ENCODE results near the gene GUCD1. TPM values are rescaled to one million over a fixed set of nuclear protein-coding genes. Genes with fewer than 3 reads are reported as not detected.

GUCD1 gene
- total RNA-seq, 2 experiments from 2014 or later: 123 to 137 TPM

- H3K9me3 Mint-ChIP-seq: no peaks in the 10 kb centered on the region
- peaks cover 15% of the 10 kb centered on the region for H3K4me1 Mint-ChIP-seq
- ChIA-PET CTCF (interaction anchor here (0.7 kb wide), 1 partner anchor 84 kb away, joined by 4 read pairs; no protein-coding TSS in a partner anchor), POLR2A (no interaction called here)
- H3K4me3 Mint-ChIP-seq: no peak overlapping the region
- no peaks in the 10 kb centered on the region for H3K36me3 Mint-ChIP-seq (ENCODE audit: low read depth)
- peaks cover 12% of the 10 kb centered on the region for H3K27me3 Mint-ChIP-seq
- H3K27ac Mint-ChIP-seq: no peak overlapping the region
- no peak for DNase-seq
Measured at GRCh38 chr22:24512043-24512442, 42.9 kb downstream of the GUCD1 start.

- no peak for DNase-seq
- Mint-ChIP-seq H3K36me3 (ENCODE audit: low read depth) (no peaks in the 10 kb centered on the region), H3K4me1 (peaks cover 19% of the 10 kb centered on the region), H3K27ac (no peak overlapping the region), H3K27me3 (peaks cover 12% of the 10 kb centered on the region), H3K4me3 (no peak overlapping the region), H3K9me3 (no peaks in the 10 kb centered on the region)
- POLR2A ChIA-PET: no interaction called here
- CTCF ChIA-PET: interaction anchor here (1.0 kb wide), 1 partner anchor 11 kb away, joined by 3 read pairs; no protein-coding TSS in a partner anchor
Measured at GRCh38 chr22:24510637-24511625, 44.0 kb downstream of the GUCD1 start.

- DNase-seq: no peak
- ChIA-PET CTCF (interaction anchor here (1.0 to 1.2 kb wide), 2 partner anchors 11 to 177 kb away, joined by 3 to 7 read pairs; no protein-coding TSS in a partner anchor), POLR2A (no interaction called here)
- Mint-ChIP-seq H3K4me1 (peaks cover 23% of the 10 kb centered on the region), H3K9me3 (no peaks in the 10 kb centered on the region), H3K36me3 (ENCODE audit: low read depth) (no peaks in the 10 kb centered on the region), H3K27ac (no peak overlapping the region), H3K27me3 (peaks cover 10% of the 10 kb centered on the region), H3K4me3 (no peak overlapping the region)
Measured at GRCh38 chr22:24507716-24508115, 47.2 kb downstream of the GUCD1 start.

GRCh38 chr22:24506802-24507438, 48.0 kb downstream of the GUCD1 start:
- Mint-ChIP-seq H3K27me3 (peaks cover 10% of the 10 kb centered on the region), H3K36me3 (ENCODE audit: low read depth) (no peaks in the 10 kb centered on the region), H3K4me3 (no peak overlapping the region), H3K9me3 (no peaks in the 10 kb centered on the region), H3K27ac (no peak overlapping the region), H3K4me1 (peaks cover 20% of the 10 kb centered on the region)
- ChIA-PET CTCF (interaction anchor here (1.0 to 1.2 kb wide), 3 partner anchors 10 to 176 kb away, joined by 3 to 7 read pairs (median 3); no protein-coding TSS in a partner anchor), POLR2A (no interaction called here)
- DNase-seq: no peak

GRCh38 chr22:24504956-24505736, 49.8 kb downstream of the GUCD1 start:
- Mint-ChIP-seq H3K4me3 (no peak overlapping the region), H3K9me3 (no peaks in the 10 kb centered on the region), H3K27me3 (peaks cover 14% of the 10 kb centered on the region), H3K27ac (no peak overlapping the region), H3K4me1 (peaks cover 8% of the 10 kb centered on the region), H3K36me3 (ENCODE audit: low read depth) (no peaks in the 10 kb centered on the region)
- ChIA-PET CTCF (interaction anchor here (1.0 to 2.1 kb wide), 3 partner anchors 8 to 84 kb away, joined by 3 to 5 read pairs (median 5); no protein-coding TSS in a partner anchor), POLR2A (no interaction called here)
- no peak for DNase-seq

GRCh38 chr22:24504540-24504939, 50.4 kb downstream of the GUCD1 start:
- Mint-ChIP-seq H3K27ac (no peak overlapping the region), H3K4me3 (no peak overlapping the region), H3K36me3 (ENCODE audit: low read depth) (no peaks in the 10 kb centered on the region), H3K9me3 (no peaks in the 10 kb centered on the region), H3K27me3 (peaks cover 9% of the 10 kb centered on the region), H3K4me1 (peaks cover 8% of the 10 kb centered on the region)
- ChIA-PET POLR2A (no interaction called here), CTCF (interaction anchor here (1.0 to 2.1 kb wide), 4 partner anchors 8 to 83 kb away, joined by 3 to 7 read pairs (median 5); no protein-coding TSS in a partner anchor)
- no peak for DNase-seq

GRCh38 chr22:24503843-24504338, 51.0 kb downstream of the GUCD1 start:
- Mint-ChIP-seq H3K4me3 (no peak overlapping the region), H3K9me3 (no peaks in the 10 kb centered on the region), H3K36me3 (ENCODE audit: low read depth) (no peaks in the 10 kb centered on the region), H3K4me1 (peaks cover 8% of the 10 kb centered on the region), H3K27me3 (peaks cover 7% of the 10 kb centered on the region), H3K27ac (no peak overlapping the region)
- DNase-seq: no peak
- POLR2A ChIA-PET: no interaction called here
- CTCF ChIA-PET: interaction anchor here (2.1 kb wide), 2 partner anchors 80 to 83 kb away, joined by 5 to 7 read pairs; no protein-coding TSS in a partner anchor

GRCh38 chr22:24503137-24503842, 51.6 kb downstream of the GUCD1 start:
- H3K9me3 Mint-ChIP-seq: no peaks in the 10 kb centered on the region
- CTCF ChIA-PET: interaction anchor here (0.5 to 2.1 kb wide), 5 partner anchors 27 to 159 kb away, joined by 3 to 7 read pairs (median 5); no protein-coding TSS in a partner anchor
- H3K4me3 Mint-ChIP-seq: no peak overlapping the region
- H3K4me1 Mint-ChIP-seq: peaks cover 14% of the 10 kb centered on the region
- no peaks in the 10 kb centered on the region for H3K36me3 Mint-ChIP-seq (ENCODE audit: low read depth)
- H3K27me3 Mint-ChIP-seq: peaks cover 4% of the 10 kb centered on the region
- DNase-seq: peak; percentile 61
- H3K27ac Mint-ChIP-seq: no peak overlapping the region
- POLR2A ChIA-PET: no interaction called here

- Mint-ChIP-seq H3K27me3 (peaks cover 4% of the 10 kb centered on the region), H3K9me3 (no peaks in the 10 kb centered on the region), H3K36me3 (ENCODE audit: low read depth) (no peaks in the 10 kb centered on the region), H3K4me1 (peaks cover 21% of the 10 kb centered on the region), H3K27ac (no peak overlapping the region), H3K4me3 (no peak overlapping the region)
- ChIA-PET CTCF (interaction anchor here (0.5 to 2.1 kb wide), 5 partner anchors 28 to 158 kb away, joined by 3 to 7 read pairs (median 5); no protein-coding TSS in a partner anchor), POLR2A (no interaction called here)
- no peak for DNase-seq
Measured at GRCh38 chr22:24502541-24502940, 52.4 kb downstream of the GUCD1 start.

GRCh38 chr22:24502034-24502433, 52.9 kb downstream of the GUCD1 start:
- Mint-ChIP-seq H3K4me1 (peaks cover 24% of the 10 kb centered on the region), H3K9me3 (no peaks in the 10 kb centered on the region), H3K4me3 (no peak overlapping the region), H3K27ac (no peak overlapping the region), H3K36me3 (ENCODE audit: low read depth) (no peaks in the 10 kb centered on the region), H3K27me3 (peaks cover 4% of the 10 kb centered on the region)
- no peak for DNase-seq
- ChIA-PET CTCF (interaction anchor here (0.9 to 1.3 kb wide), 3 partner anchors 28 to 84 kb away, joined by 4 to 7 read pairs (median 5); no protein-coding TSS in a partner anchor), POLR2A (no interaction called here)

GRCh38 chr22:24501301-24502005, 53.5 kb downstream of the GUCD1 start:
- peaks cover 20% of the 10 kb centered on the region for H3K4me1 Mint-ChIP-seq
- H3K36me3 Mint-ChIP-seq (ENCODE audit: low read depth): no peaks in the 10 kb centered on the region
- H3K4me3 Mint-ChIP-seq: no peak overlapping the region
- POLR2A ChIA-PET: no interaction called here
- DNase-seq: no peak
- no peak overlapping the region for H3K27ac Mint-ChIP-seq
- peaks cover 7% of the 10 kb centered on the region for H3K27me3 Mint-ChIP-seq
- no peaks in the 10 kb centered on the region for H3K9me3 Mint-ChIP-seq
- CTCF ChIA-PET: interaction anchor here (1.1 kb wide), 1 partner anchor 77 kb away, joined by 5 read pairs; no protein-coding TSS in a partner anchor
